Kidney (tissue), 14 donors: ENCODE measurements around the gene RNF213. TPM values are rescaled to one million over a fixed set of nuclear protein-coding genes. Genes with fewer than 3 reads are reported as not detected.

ENCODE experiments used
- DNase-seq, 5 donors: peaks; one replicate each; pipeline ENCODE4 v3.0.0-alpha.2; 2013 to 2020
- FAIRE-seq: peaks from 2 replicates; lab custom pipeline; 2012; peaks lifted over from hg19 to GRCh38; lab: Jason Lieb, UNC
- H3K27ac ChIP-seq, 2 donors: one replicate each; pipeline ENCODE4 v1.7.0; 2013; ENCODE audit warnings: low read depth in 2 of 2, low read length in 2 of 2, inconsistent platforms in 1 of 2
- H3K27me3 ChIP-seq: one replicate; pipeline ENCODE4 v1.7.1; 2013; ENCODE audit warnings: low read length, inconsistent platforms; ENCODE audit not compliant: control insufficient read depth, insufficient read depth
- H3K36me3 ChIP-seq, 3 donors: one replicate each; pipeline versions ENCODE4 v1.7.0 to v1.7.1; 2013; ENCODE audit warnings: low read length in 3 of 3, control low read depth in 1 of 3, inconsistent platforms in 1 of 3; ENCODE audit not compliant: insufficient read depth in 3 of 3, control insufficient read depth in 2 of 3
- H3K4me1 ChIP-seq, 3 donors: one replicate each; pipeline versions ENCODE4 v1.7.0 to v1.7.1; 2013; ENCODE audit warnings: low read length in 3 of 3, inconsistent platforms in 1 of 3, low read depth in 1 of 3; ENCODE audit not compliant: control insufficient read depth in 2 of 3, insufficient read depth in 2 of 3
- H3K4me3 ChIP-seq, 3 donors: one replicate each; pipeline versions ENCODE4 v1.7.0 to v1.8.1; 2013; ENCODE audit warnings: low read length in 3 of 3, control low read depth in 1 of 3, inconsistent platforms in 1 of 3
- H3K9ac ChIP-seq, 3 donors: one replicate each; pipeline versions ENCODE4 v1.7.0 to v1.7.1; 2013; ENCODE audit warnings: low read length in 3 of 3, control low read depth in 1 of 3, inconsistent platforms in 1 of 3
- H3K9me3 ChIP-seq, 3 donors: one replicate each; pipeline versions ENCODE4 v1.7.0 to v1.7.1; 2013; ENCODE audit warnings: low read length in 3 of 3, control low read depth in 1 of 3, inconsistent platforms in 1 of 3; ENCODE audit not compliant: control insufficient read depth in 2 of 3, insufficient read depth in 1 of 3
- CTCF ChIP-seq: IDR thresholded peaks from 3 replicates; pipeline ENCODE4 v1.5.1; 2012; ENCODE audit warnings: mild to moderate bottlenecking, moderate library complexity, borderline replicate concordance; ENCODE audit not compliant: insufficient read depth; ENCODE audit errors: extremely low read depth
- intact Hi-C: fragments of 100-400 bp; cut with DNase I; formaldehyde crosslinking; loops from one replicate; pipeline ENCODE4 v1.11.1; 2022
- polyA plus RNA-seq: library from polyadenylated mRNA; stranded (reverse); fragments of 350-450 nt; fragmentation: Illumina TruSeq; extraction: RNeasy Lipid Tissue Mini Kit (QIAGEN cat#74804); gene quantifications from one replicate; pipeline ENCODE4 v1.2.3, GENCODE V29; 2014; ENCODE audit warnings: low read depth, low replicate concordance; ENCODE audit not compliant: insufficient read depth
- total RNA-seq: library from RNA; stranded (reverse); fragmentation: NEBNext Ultra II Directional; extraction: Animal tissue kit (Norgen Biotek cat#: 25700); gene quantifications from one replicate; pipeline ENCODE4 v1.2.1, GENCODE V29; 2021
- donor health status: control.
- donor health status: control.
- donor health status: control.
- donor health status: control.
- donor health status: control.
- donor health status: DM: yes; HTN: yes; CAD: no.
- donor health status: Normal renal cell carcinoma (clear cell type).

RNF213 gene
- total and polyA plus RNA-seq, 2 donors from 2014 or later: 43.4 to 276 TPM

GRCh38 chr17:80353718-80354275, 93.1 kb downstream of the RNF213 start:
- TF ChIP-seq CTCF: no peak
- FAIRE-seq: no peak
- no peak overlapping the region for H3K9ac ChIP-seq
- no peaks in the 10 kb centered on the region for H3K27me3 ChIP-seq
- H3K36me3 ChIP-seq: peaks cover 2 to 74% (median 53%) of the 10 kb centered on the region in 3 donors
- H3K4me3 ChIP-seq: no peak overlapping the region
- DNase-seq: no peak
- H3K4me1 ChIP-seq: no peaks in the 10 kb centered on the region
- no peaks in the 10 kb centered on the region for H3K9me3 ChIP-seq
- no peak overlapping the region for H3K27ac ChIP-seq
- intact Hi-C loops: no loop called here

- Histone ChIP-seq H3K36me3 (peaks cover 2 to 75% (median 50%) of the 10 kb centered on the region in 3 donors), H3K27ac (no peak overlapping the region), H3K4me3 (no peak overlapping the region), H3K4me1 (no peaks in the 10 kb centered on the region), H3K27me3 (no peaks in the 10 kb centered on the region), H3K9me3 (no peaks in the 10 kb centered on the region), H3K9ac (no peak overlapping the region)
- TF ChIP-seq CTCF: no peak
- no peak for FAIRE-seq
- intact Hi-C loops: no loop called here
- DNase-seq: no peak
Observed at GRCh38 chr17:80354336-80354735, 93.7 kb downstream of the RNF213 start.

GRCh38 chr17:80356231-80356856, 95.7 kb downstream of the RNF213 start:
- H3K9me3 ChIP-seq: no peaks in the 10 kb centered on the region
- H3K27me3 ChIP-seq: no peaks in the 10 kb centered on the region
- H3K4me3 ChIP-seq: no peak overlapping the region
- FAIRE-seq (no peak), DNase-seq (no peak)
- peaks cover 2 to 76% (median 56%) of the 10 kb centered on the region in 3 donors for H3K36me3 ChIP-seq
- no peak for TF ChIP-seq CTCF
- no peak overlapping the region for H3K27ac ChIP-seq
- no peaks in the 10 kb centered on the region for H3K4me1 ChIP-seq
- H3K9ac ChIP-seq: no peak overlapping the region
- intact Hi-C loops: no loop called here
